HepG2 (cell line): Measurements from ENCODE around the gene AKIP1. TPM values are rescaled to one million over a fixed set of nuclear protein-coding genes. Genes with fewer than 3 reads are reported as not detected.

ENCODE experiments used
- ASH2L ChIP-seq: fragments of 300-600, 200-600 bp; sonication (generic); IDR thresholded peaks from 2 replicates; pipeline ENCODE4 v1.7.0; 2017; ENCODE audit warnings: low read depth, mild to moderate bottlenecking, moderate library complexity, mixed read lengths, low read length; ENCODE audit not compliant: insufficient read length
- ATF7 ChIP-seq, 2 experiments: fragments of 450-650 bp in 1 of 2; sonication (generic) in 1 of 2; formaldehyde crosslinking in 1 of 2; IDR thresholded peaks; 2 replicates each; pipeline versions ENCODE4 v1.4.0 to v1.6.1; 2016 to 2020; ENCODE audit warnings: antibody characterized with exemption in 1 of 2, mild to moderate bottlenecking in 1 of 2, missing genetic modification reagents in 1 of 2
- ATF7-NPFF ChIP-seq: sonication (generic); formaldehyde crosslinking; IDR thresholded peaks from 2 replicates; pipeline ENCODE4 v1.8.1; 2023; ENCODE audit warnings: mild to moderate bottlenecking, low read depth, missing genetic modification reagents, moderate library complexity
- GATAD2A ChIP-seq: IDR thresholded peaks from 2 replicates; pipeline ENCODE4 v1.6.1; 2016
- REPIN1 ChIP-seq: sonication (generic); formaldehyde crosslinking; IDR thresholded peaks from 2 replicates; pipeline ENCODE4 v1.8.0; 2022; ENCODE audit warnings: missing genetic modification reagents, low read depth, mild to moderate bottlenecking, borderline replicate concordance
- RXRA ChIP-seq: sonication (generic); formaldehyde crosslinking; IDR thresholded peaks from 2 replicates; pipeline ENCODE4 v1.5.1; 2020; ENCODE audit warnings: missing genetic modification reagents
- SNRNP70 ChIP-seq: fragments of 200-400 bp; formaldehyde crosslinking; IDR thresholded peaks from 2 replicates; pipeline ENCODE4 v1.6.1; 2017; ENCODE audit warnings: mild to moderate bottlenecking, low read depth, low read length, moderate library complexity
- TEAD3 ChIP-seq: optimal IDR thresholded peaks from 2 replicates; pipeline ENCODE3; 2016; ENCODE audit warnings: borderline replicate concordance
- ZBTB3 ChIP-seq: sonication (generic); formaldehyde crosslinking; IDR thresholded peaks from 2 replicates; pipeline ENCODE4 v1.4.0; 2020; ENCODE audit warnings: low read depth, mild to moderate bottlenecking, moderate library complexity, missing genetic modification reagents, borderline replicate concordance
- ZNF670 ChIP-seq: sonication (generic); formaldehyde crosslinking; IDR thresholded peaks from 2 replicates; pipeline ENCODE4 v1.8.0; 2022; ENCODE audit warnings: mild to moderate bottlenecking, missing genetic modification reagents, borderline replicate concordance
- ZNF777 ChIP-seq: sonication (generic); formaldehyde crosslinking; IDR thresholded peaks from 2 replicates; pipeline ENCODE4 v1.4.0; 2020; ENCODE audit warnings: missing genetic modification reagents
- polyA plus RNA-seq, 8 experiments: library from polyadenylated mRNA; depleted of rRNA in 3 of 8; stranded (reverse) in 7 of 8; unstranded in 1 of 8; fragments of >200 nt; fragmentation: Illumina TruSeq in 4 of 8; extraction: Trizol in 4 of 8; gene quantifications; 2 replicates each; pipeline versions ENCODE4 v1.2.1 to v1.2.3, GENCODE V29; 2011 to 2016; ENCODE audit warnings: low read depth in 4 of 8, missing spikeins in 1 of 8, mixed read lengths in 1 of 8; ENCODE audit not compliant: insufficient read depth in 1 of 8
- total RNA-seq, 5 experiments: library from RNA; depleted of rRNA; stranded (reverse); fragments of >200 nt; fragmentation: Illumina TruSeq; extraction: Trizol; gene quantifications; 2 replicates each; pipeline ENCODE4 v1.2.3, GENCODE V29; 2016; ENCODE audit warnings: low read depth in 1 of 5
- TF ChIP-seq, protein P1 (sequence below): sonication (generic); formaldehyde crosslinking; IDR thresholded peaks from 2 replicates; pipeline ENCODE4 v1.4.0; 2020; ENCODE audit warnings: missing genetic modification reagents
- TF ChIP-seq, protein P2 (sequence below): sonication (generic); formaldehyde crosslinking; IDR thresholded peaks from 2 replicates; pipeline ENCODE4 v1.4.0; 2020; ENCODE audit warnings: mild to moderate bottlenecking, missing genetic modification reagents
- TF ChIP-seq, protein P3 (sequence below): IDR thresholded peaks from 2 replicates; pipeline ENCODE4 v1.6.1; 2018; ENCODE audit warnings: missing genetic modification reagents
- TF ChIP-seq, protein P4 (sequence below): sonication (generic); formaldehyde crosslinking; IDR thresholded peaks from 2 replicates; pipeline ENCODE4 v1.4.0; 2020; ENCODE audit warnings: missing genetic modification reagents
- TF ChIP-seq, protein P5 (sequence below): sonication (generic); formaldehyde crosslinking; IDR thresholded peaks from 2 replicates; pipeline ENCODE4 v1.4.0; 2020; ENCODE audit warnings: missing genetic modification reagents

The AKIP1 gene
- total and polyA plus RNA-seq, 2 of the 13 experiments (the other 11 are each of a cell fraction or from before 2014, with no cell fraction given) = 10.0 to 20.3 TPM

DNA sequence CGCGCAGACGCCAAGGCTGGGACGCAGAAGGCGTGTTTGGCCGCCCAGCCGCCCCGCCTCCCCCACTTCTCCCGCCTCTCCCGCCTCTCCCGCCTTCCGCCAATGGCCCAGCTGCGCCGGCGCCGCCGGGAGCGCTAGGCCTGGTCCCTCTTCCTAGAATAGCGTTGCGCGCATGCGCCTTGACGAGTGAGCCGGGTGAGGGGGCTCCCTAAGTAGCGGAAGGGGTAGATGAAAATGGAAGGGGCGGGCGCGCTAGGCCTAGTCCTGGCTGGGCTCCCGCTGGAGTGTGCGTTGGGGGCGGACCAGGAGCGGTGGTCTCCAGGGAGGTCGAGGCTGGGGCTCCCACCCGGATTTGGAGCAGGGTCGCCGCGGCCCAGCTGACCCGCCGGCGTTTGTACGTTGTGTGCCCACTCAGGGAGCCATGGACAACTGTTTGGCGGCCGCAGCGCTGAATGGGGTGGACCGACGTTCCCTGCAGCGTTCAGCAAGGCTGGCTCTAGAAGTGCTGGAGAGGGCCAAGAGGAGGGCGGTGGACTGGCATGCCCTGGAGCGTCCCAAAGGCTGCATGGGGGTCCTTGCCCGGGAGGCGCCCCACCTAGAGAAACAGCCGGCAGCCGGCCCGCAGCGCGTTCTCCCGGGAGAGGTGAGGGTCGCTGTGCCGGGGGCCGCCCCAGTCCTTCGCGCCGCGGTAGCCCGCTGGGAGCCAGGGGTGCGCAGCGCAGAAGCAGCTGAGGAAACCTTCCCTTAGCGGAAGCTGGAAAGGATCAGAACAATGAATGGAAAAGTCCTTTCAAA lies at the start of gene AKIP1 (continued):
- TF ChIP-seq, protein P1, sequence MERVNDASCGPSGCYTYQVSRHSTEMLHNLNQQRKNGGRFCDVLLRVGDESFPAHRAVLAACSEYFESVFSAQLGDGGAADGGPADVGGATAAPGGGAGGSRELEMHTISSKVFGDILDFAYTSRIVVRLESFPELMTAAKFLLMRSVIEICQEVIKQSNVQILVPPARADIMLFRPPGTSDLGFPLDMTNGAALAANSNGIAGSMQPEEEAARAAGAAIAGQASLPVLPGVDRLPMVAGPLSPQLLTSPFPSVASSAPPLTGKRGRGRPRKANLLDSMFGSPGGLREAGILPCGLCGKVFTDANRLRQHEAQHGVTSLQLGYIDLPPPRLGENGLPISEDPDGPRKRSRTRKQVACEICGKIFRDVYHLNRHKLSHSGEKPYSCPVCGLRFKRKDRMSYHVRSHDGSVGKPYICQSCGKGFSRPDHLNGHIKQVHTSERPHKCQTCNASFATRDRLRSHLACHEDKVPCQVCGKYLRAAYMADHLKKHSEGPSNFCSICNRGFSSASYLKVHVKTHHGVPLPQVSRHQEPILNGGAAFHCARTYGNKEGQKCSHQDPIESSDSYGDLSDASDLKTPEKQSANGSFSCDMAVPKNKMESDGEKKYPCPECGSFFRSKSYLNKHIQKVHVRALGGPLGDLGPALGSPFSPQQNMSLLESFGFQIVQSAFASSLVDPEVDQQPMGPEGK (CRISPR knock-in tag) = 0 out of 2 replicates have a peak, but pooled peaks have one; percentile 54
- no peak for TF ChIP-seq RXRA
- TF ChIP-seq ZNF777 (CRISPR knock-in tag) = peak; percentile 96
- TF ChIP-seq, protein P2, sequence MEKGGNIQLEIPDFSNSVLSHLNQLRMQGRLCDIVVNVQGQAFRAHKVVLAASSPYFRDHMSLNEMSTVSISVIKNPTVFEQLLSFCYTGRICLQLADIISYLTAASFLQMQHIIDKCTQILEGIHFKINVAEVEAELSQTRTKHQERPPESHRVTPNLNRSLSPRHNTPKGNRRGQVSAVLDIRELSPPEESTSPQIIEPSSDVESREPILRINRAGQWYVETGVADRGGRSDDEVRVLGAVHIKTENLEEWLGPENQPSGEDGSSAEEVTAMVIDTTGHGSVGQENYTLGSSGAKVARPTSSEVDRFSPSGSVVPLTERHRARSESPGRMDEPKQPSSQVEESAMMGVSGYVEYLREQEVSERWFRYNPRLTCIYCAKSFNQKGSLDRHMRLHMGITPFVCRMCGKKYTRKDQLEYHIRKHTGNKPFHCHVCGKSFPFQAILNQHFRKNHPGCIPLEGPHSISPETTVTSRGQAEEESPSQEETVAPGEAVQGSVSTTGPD = no peak
- no peak for TF ChIP-seq ZNF670 (CRISPR knock-in tag)
- TF ChIP-seq, protein P3, sequence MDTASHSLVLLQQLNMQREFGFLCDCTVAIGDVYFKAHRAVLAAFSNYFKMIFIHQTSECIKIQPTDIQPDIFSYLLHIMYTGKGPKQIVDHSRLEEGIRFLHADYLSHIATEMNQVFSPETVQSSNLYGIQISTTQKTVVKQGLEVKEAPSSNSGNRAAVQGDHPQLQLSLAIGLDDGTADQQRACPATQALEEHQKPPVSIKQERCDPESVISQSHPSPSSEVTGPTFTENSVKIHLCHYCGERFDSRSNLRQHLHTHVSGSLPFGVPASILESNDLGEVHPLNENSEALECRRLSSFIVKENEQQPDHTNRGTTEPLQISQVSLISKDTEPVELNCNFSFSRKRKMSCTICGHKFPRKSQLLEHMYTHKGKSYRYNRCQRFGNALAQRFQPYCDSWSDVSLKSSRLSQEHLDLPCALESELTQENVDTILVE (CRISPR knock-in tag) = no peak
- TF ChIP-seq ATF7 (IDR thresholded peaks at IDR 0.05) = no peak
- TF ChIP-seq ATF7 (CRISPR knock-in tag; IDR thresholded peaks at IDR 0.05) = no peak
- TF ChIP-seq ATF7-NPFF (CRISPR knock-in tag) = no peak; the same call in 1 of the 2 replicates
- TF ChIP-seq ASH2L = peak; percentile 75
- TF ChIP-seq TEAD3 (CRISPR knock-in tag) = no peak
- no peak for TF ChIP-seq GATAD2A
- TF ChIP-seq, protein P4, sequence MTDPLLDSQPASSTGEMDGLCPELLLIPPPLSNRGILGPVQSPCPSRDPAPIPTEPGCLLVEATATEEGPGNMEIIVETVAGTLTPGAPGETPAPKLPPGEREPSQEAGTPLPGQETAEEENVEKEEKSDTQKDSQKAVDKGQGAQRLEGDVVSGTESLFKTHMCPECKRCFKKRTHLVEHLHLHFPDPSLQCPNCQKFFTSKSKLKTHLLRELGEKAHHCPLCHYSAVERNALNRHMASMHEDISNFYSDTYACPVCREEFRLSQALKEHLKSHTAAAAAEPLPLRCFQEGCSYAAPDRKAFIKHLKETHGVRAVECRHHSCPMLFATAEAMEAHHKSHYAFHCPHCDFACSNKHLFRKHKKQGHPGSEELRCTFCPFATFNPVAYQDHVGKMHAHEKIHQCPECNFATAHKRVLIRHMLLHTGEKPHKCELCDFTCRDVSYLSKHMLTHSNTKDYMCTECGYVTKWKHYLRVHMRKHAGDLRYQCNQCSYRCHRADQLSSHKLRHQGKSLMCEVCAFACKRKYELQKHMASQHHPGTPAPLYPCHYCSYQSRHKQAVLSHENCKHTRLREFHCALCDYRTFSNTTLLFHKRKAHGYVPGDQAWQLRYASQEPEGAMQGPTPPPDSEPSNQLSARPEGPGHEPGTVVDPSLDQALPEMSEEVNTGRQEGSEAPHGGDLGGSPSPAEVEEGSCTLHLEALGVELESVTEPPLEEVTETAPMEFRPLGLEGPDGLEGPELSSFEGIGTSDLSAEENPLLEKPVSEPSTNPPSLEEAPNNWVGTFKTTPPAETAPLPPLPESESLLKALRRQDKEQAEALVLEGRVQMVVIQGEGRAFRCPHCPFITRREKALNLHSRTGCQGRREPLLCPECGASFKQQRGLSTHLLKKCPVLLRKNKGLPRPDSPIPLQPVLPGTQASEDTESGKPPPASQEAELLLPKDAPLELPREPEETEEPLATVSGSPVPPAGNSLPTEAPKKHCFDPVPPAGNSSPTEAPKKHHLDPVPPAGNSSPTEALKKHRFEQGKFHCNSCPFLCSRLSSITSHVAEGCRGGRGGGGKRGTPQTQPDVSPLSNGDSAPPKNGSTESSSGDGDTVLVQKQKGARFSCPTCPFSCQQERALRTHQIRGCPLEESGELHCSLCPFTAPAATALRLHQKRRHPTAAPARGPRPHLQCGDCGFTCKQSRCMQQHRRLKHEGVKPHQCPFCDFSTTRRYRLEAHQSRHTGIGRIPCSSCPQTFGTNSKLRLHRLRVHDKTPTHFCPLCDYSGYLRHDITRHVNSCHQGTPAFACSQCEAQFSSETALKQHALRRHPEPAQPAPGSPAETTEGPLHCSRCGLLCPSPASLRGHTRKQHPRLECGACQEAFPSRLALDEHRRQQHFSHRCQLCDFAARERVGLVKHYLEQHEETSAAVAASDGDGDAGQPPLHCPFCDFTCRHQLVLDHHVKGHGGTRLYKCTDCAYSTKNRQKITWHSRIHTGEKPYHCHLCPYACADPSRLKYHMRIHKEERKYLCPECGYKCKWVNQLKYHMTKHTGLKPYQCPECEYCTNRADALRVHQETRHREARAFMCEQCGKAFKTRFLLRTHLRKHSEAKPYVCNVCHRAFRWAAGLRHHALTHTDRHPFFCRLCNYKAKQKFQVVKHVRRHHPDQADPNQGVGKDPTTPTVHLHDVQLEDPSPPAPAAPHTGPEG = no peak
- TF ChIP-seq REPIN1 (CRISPR knock-in tag) = peak; percentile 54; the same call in 1 of the 2 replicates
- TF ChIP-seq ZBTB3 (CRISPR knock-in tag) = no peak
- TF ChIP-seq SNRNP70 = no peak
- TF ChIP-seq, protein P5, sequence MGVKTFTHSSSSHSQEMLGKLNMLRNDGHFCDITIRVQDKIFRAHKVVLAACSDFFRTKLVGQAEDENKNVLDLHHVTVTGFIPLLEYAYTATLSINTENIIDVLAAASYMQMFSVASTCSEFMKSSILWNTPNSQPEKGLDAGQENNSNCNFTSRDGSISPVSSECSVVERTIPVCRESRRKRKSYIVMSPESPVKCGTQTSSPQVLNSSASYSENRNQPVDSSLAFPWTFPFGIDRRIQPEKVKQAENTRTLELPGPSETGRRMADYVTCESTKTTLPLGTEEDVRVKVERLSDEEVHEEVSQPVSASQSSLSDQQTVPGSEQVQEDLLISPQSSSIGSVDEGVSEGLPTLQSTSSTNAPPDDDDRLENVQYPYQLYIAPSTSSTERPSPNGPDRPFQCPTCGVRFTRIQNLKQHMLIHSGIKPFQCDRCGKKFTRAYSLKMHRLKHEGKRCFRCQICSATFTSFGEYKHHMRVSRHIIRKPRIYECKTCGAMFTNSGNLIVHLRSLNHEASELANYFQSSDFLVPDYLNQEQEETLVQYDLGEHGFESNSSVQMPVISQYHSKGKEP (CRISPR knock-in tag) = no peak
